K562 (cell line): ENCODE measurements around the gene SLC24A4.

Experiments
- CBX2 ChIP-seq: fragments of 200-600 bp; sonication (generic); IDR thresholded peaks from one replicate; pipeline ENCODE4 v1.6.1; 2012; ENCODE audit warnings: mild to moderate bottlenecking, low read length, inconsistent platforms; ENCODE audit not compliant: insufficient read depth, poor library complexity, severe bottlenecking
- CTCF ChIP-seq, 3 experiments: IDR thresholded peaks in 2 of 3; conservative IDR thresholded peaks in 1 of 3; 2 replicates each; pipeline ENCODE4 v1.5.1; 2011 to 2012; ENCODE audit warnings: low read length in 3 of 3, mild to moderate bottlenecking in 3 of 3, control low read depth in 2 of 3, improper control_type of control experiment in 1 of 3, inconsistent platforms in 1 of 3, low read depth in 1 of 3, mixed read lengths in 1 of 3, moderate library complexity in 1 of 3; ENCODE audit not compliant: insufficient read depth in 2 of 3
- EGR1 ChIP-seq: fragments of 450-650 bp; conservative IDR thresholded peaks from 2 replicates; pipeline ENCODE4 v1.6.1; 2017; ENCODE audit warnings: mild to moderate bottlenecking
- ELF4 ChIP-seq: fragments of 450-650 bp; formaldehyde crosslinking; IDR thresholded peaks from 2 replicates; pipeline ENCODE4 v1.4.0; 2022; ENCODE audit warnings: missing genetic modification characterization
- JUNB ChIP-seq: fragments of 450-650 bp; formaldehyde crosslinking; conservative IDR thresholded peaks from 2 replicates; pipeline ENCODE4 v1.4.0; 2020; ENCODE audit warnings: mild to moderate bottlenecking
- PHF20 ChIP-seq: fragments of 450-650 bp; IDR thresholded peaks from 2 replicates; pipeline ENCODE4 v1.6.1; 2018; ENCODE audit not compliant: partially characterized antibody
- SMARCA4 ChIP-seq: fragments of 450-650 bp; IDR thresholded peaks from 2 replicates; pipeline ENCODE4 v1.6.1; 2016
- ZBTB1 ChIP-seq: sonication (generic); formaldehyde crosslinking; IDR thresholded peaks from 2 replicates; pipeline ENCODE4 v1.8.1; 2023; ENCODE audit warnings: missing genetic modification reagents, low read depth, mild to moderate bottlenecking, borderline replicate concordance

- TF ChIP-seq EGR1 (no peak), PHF20 (no peak), SMARCA4 (no peak), JUNB (no peak), CBX2 (no peak), CTCF (IDR thresholded peaks at IDR 0.05 in 2 of 3, conservative IDR thresholded peaks at IDR 0.05 in 1 of 3; ENCODE audit: insufficient read depth in 2 of 3, low read depth in 1 of 3, low read length in 3 of 3) (no peak), ZBTB1 (CRISPR knock-in tag) (no peak), ELF4 (no peak)
These were observed 98.8 kb downstream of the SLC24A4 start for GRCh38 chr14:92421751-92422150.
